Neutrophil (primary cell): ENCODE measurements around the gene POLR2I.

Experiments
- H3K27ac ChIP-seq: fragments of 200-600 bp; sonication (generic); 2 replicates; pipeline ENCODE4 v1.5.1; 2016; ENCODE audit warnings: mild to moderate bottlenecking, moderate library complexity
- H3K27me3 ChIP-seq: fragments of 200-600 bp; sonication (generic); 2 replicates; pipeline ENCODE4 v1.6.0; 2016; ENCODE audit warnings: mild to moderate bottlenecking
- H3K36me3 ChIP-seq: fragments of 200-600 bp; sonication (generic); 2 replicates; pipeline ENCODE4 v1.5.1; 2017
- H3K4me1 ChIP-seq, 2 experiments: fragments of 200-600 bp in 1 of 2; sonication (generic) in 1 of 2; 1 replicate in 1 of 2; 2 replicates in 1 of 2; pipeline versions ENCODE4 v1.5.1 to v1.6.1; 2013 to 2016; ENCODE audit warnings: low read depth in 1 of 2, low read length in 1 of 2, mild to moderate bottlenecking in 1 of 2, moderate library complexity in 1 of 2; ENCODE audit not compliant: control insufficient read depth in 1 of 2, insufficient read depth in 1 of 2
- H3K4me3 ChIP-seq, 2 experiments: fragments of 200-600 bp in 1 of 2; sonication (generic) in 1 of 2; 1 replicate in 1 of 2; 2 replicates in 1 of 2; pipeline ENCODE4 v1.5.1; 2013 to 2016; ENCODE audit warnings: low read depth in 1 of 2, low read length in 1 of 2, mild to moderate bottlenecking in 1 of 2, moderate library complexity in 1 of 2
- H3K9me3 ChIP-seq: fragments of 200-600 bp; sonication (generic); 2 replicates; pipeline ENCODE4 v1.5.1; 2016
- CTCF ChIP-seq: fragments of 200-600 bp; sonication (generic); IDR thresholded peaks from 2 replicates; pipeline ENCODE4 v1.5.1; 2016; ENCODE audit warnings: antibody characterized with exemption

Gene POLR2I

GRCh38 chr19:36152019-36152351 lies 37.3 kb upstream of the POLR2I start:
- no peaks in the 10 kb centered on the region for H3K9me3 ChIP-seq
- H3K27ac ChIP-seq: no peak overlapping the region
- TF ChIP-seq CTCF: no peak
- H3K27me3 ChIP-seq: no peaks in the 10 kb centered on the region
- H3K4me1 ChIP-seq: peaks cover 0 to 10% of the 10 kb centered on the region in 2 experiments
- no peak overlapping the region for H3K4me3 ChIP-seq
- H3K36me3 ChIP-seq: peaks cover 48% of the 10 kb centered on the region

GRCh38 chr19:36151144-36152018 lies 36.7 kb upstream of the POLR2I start:
- no peak for TF ChIP-seq CTCF
- H3K27me3 ChIP-seq: no peaks in the 10 kb centered on the region
- H3K36me3 ChIP-seq: peaks cover 54% of the 10 kb centered on the region
- no peaks in the 10 kb centered on the region for H3K9me3 ChIP-seq
- no peak overlapping the region for H3K4me3 ChIP-seq
- peaks cover 0 to 10% of the 10 kb centered on the region in 2 experiments for H3K4me1 ChIP-seq
- no peak overlapping the region for H3K27ac ChIP-seq

- Histone ChIP-seq H3K4me1 (peaks cover 0 to 10% of the 10 kb centered on the region in 2 experiments), H3K27me3 (no peaks in the 10 kb centered on the region), H3K4me3 (no peak overlapping the region), H3K27ac (no peak overlapping the region), H3K36me3 (peaks cover 62% of the 10 kb centered on the region), H3K9me3 (no peaks in the 10 kb centered on the region)
- no peak for TF ChIP-seq CTCF
Measured at GRCh38 chr19:36150586-36150985, 35.9 kb upstream of the POLR2I start.

DNA sequence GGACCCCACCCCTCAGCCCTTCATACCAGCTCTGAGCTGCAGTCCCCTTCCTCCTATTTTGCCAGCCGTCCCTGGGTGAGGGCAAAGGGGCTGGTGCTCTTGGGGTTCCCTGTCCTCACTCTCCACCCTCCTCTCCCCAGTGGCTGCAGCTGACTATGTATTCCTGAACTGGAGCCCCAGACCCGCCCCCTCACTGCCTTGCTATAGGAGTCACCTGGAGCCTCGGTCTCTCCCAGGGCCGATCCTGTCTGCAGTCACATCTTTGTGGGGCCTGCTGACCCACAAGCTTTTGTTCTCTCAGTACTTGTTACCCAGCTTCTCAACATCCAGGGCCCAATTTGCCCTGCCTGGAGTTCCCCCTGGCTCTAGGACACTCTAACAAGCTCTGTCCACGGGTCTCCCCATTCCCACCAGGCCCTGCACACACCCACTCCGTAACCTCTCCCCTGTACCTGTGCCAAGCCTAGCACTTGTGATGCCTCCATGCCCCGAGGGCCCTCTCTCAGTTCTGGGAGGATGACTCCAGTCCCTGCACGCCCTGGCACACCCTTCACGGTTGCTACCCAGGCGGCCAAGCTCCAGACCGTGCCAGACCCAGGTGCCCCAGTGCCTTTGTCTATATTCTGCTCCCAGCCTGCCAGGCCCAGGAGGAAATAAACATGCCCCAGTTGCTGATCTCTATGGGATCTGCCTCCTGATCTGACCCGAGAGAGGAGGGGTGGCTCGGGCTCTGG lies 35.2 kb upstream of the POLR2I start:
- H3K27me3 ChIP-seq: no peaks in the 10 kb centered on the region
- H3K9me3 ChIP-seq: no peaks in the 10 kb centered on the region
- no peak overlapping the region for H3K27ac ChIP-seq
- peaks cover 68% of the 10 kb centered on the region for H3K36me3 ChIP-seq
- no peak overlapping the region for H3K4me3 ChIP-seq
- peaks cover 0 to 10% of the 10 kb centered on the region in 2 experiments for H3K4me1 ChIP-seq
- TF ChIP-seq CTCF: no peak

DNA sequence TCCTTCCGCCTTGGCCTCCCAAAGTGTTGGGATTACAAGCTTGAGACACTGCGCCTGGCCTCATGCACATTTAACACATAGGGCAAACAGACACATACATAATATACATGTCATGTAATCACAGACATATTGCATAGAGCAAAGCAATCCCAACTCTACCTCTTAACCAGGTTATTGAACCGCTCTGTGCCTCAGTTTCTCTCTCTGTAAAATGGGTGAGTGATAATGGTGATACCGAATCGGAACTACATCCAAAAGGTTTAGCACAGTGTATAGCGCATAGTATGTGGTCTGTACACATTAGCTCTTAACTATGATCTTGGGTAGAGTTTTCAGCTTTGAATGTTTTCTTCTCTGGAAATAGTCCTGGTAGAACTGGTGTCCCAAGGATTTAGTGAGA lies 29.9 kb upstream of the POLR2I start:
- no peak overlapping the region for H3K27ac ChIP-seq
- H3K4me1 ChIP-seq: peaks cover 13 to 15% of the 10 kb centered on the region in 2 experiments
- H3K36me3 ChIP-seq: peaks cover 69% of the 10 kb centered on the region
- TF ChIP-seq CTCF: no peak
- no peak overlapping the region for H3K4me3 ChIP-seq
- no peaks in the 10 kb centered on the region for H3K27me3 ChIP-seq
- H3K9me3 ChIP-seq: no peaks in the 10 kb centered on the region
